Measurements from ENCODE around the gene SDR9C7. TPM values are rescaled to one million over a fixed set of nuclear protein-coding genes. Genes with fewer than 3 reads are reported as not detected.

The SDR9C7 gene
- total RNA-seq, 2 donors from 2014 or later = not detected

DNA sequence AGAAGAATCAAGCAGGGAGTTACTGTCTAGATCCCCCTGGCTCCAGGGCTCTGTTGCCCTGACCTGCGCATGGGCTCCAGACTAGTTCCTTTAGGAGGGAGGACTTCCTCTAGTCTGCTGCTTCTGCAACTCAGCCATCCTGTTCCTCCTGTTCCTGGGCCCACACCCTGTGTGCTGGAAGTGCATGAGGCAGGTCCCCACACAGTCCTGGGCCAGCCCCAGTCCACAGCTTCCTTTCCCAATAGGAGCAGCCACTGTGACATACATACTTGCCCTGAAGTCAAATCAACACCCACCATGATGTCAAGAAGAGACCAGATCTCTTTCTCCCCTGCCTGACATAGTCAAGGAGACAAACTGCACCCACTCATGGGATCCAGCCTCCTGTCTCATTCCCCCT lies 1.3 kb downstream of the SDR9C7 start:
- no peak for DNase-seq
- H3K4me1 ChIP-seq = no peaks in the 10 kb centered on the region
- no peaks in the 10 kb centered on the region for H3K27me3 ChIP-seq
- H3K9me3 ChIP-seq = no peaks in the 10 kb centered on the region
- H3K36me3 ChIP-seq = no peaks in the 10 kb centered on the region
- intact Hi-C loops (cut with DNase I) = no loop called here
- TF ChIP-seq, protein P1, sequence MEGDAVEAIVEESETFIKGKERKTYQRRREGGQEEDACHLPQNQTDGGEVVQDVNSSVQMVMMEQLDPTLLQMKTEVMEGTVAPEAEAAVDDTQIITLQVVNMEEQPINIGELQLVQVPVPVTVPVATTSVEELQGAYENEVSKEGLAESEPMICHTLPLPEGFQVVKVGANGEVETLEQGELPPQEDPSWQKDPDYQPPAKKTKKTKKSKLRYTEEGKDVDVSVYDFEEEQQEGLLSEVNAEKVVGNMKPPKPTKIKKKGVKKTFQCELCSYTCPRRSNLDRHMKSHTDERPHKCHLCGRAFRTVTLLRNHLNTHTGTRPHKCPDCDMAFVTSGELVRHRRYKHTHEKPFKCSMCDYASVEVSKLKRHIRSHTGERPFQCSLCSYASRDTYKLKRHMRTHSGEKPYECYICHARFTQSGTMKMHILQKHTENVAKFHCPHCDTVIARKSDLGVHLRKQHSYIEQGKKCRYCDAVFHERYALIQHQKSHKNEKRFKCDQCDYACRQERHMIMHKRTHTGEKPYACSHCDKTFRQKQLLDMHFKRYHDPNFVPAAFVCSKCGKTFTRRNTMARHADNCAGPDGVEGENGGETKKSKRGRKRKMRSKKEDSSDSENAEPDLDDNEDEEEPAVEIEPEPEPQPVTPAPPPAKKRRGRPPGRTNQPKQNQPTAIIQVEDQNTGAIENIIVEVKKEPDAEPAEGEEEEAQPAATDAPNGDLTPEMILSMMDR (IDR thresholded peaks at IDR 0.05) = no peak
- no peak overlapping the region for H3K9ac ChIP-seq (ENCODE audit: low read depth in 2 of 2, low read length in 2 of 2)
- H3K4me3 ChIP-seq = no peak overlapping the region
- H3K27ac ChIP-seq = no peak overlapping the region

DNA sequence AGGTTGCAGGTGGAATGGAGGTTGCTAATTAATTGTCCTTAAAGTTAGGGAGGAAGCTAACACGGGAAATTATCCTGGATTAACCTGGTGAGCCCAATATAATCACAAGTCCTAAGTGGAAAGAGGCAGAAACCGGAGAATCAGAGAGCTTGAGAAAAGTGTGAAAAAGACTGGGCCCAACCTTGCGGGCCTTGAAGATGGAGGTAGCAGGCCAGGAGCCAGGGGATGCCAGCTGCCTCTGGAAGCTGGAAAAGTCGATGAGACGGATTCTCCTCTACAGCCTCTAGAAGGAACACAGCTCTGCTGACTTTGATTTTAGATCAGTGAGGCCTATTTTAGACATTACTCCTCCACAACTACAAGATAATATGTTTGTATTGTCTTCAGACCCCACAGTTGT lies 2.1 kb downstream of the SDR9C7 start:
- no peaks in the 10 kb centered on the region for H3K27me3 ChIP-seq
- no peaks in the 10 kb centered on the region for H3K4me1 ChIP-seq
- no peaks in the 10 kb centered on the region for H3K36me3 ChIP-seq
- no peak overlapping the region for H3K4me3 ChIP-seq
- H3K27ac ChIP-seq = no peak overlapping the region
- TF ChIP-seq, protein P1 (IDR thresholded peaks at IDR 0.05) = no peak
- intact Hi-C loops (cut with DNase I) = no loop called here
- no peaks in the 10 kb centered on the region for H3K9me3 ChIP-seq
- H3K9ac ChIP-seq (ENCODE audit: low read depth in 2 of 2, low read length in 2 of 2) = no peak overlapping the region
- DNase-seq = no peak

DNA sequence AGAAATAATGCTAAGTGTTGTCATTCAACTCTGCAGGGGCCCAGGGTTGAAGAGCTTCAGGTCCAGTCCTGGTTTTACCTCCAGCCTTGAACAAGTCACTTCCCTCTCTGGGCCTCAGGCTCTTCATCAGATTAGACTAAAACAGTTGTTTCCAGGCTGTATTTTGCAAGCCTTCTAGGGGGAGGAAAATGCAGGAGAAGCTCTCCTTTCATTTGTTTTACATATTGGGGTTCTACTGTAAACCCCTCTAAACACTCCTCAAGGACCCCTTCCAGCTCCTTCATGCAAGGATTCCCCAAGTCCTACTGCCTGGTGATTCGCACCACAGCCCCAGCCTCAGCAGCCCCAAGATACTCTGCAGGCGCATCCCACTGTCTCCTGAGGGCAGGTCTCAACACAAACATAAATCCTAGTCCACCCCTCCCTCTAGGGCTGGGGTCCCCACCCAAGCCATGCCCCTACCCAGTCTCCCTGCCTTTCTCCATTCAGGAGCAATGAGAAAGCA lies 2.7 kb downstream of the SDR9C7 start:
- Histone ChIP-seq H3K27ac (no peak overlapping the region), H3K9me3 (no peaks in the 10 kb centered on the region), H3K4me3 (no peak overlapping the region), H3K4me1 (no peaks in the 10 kb centered on the region), H3K27me3 (no peaks in the 10 kb centered on the region), H3K9ac (ENCODE audit: low read depth in 2 of 2, low read length in 2 of 2) (no peak overlapping the region), H3K36me3 (no peaks in the 10 kb centered on the region)
- intact Hi-C loops (cut with DNase I) = no loop called here
- TF ChIP-seq, protein P1 (IDR thresholded peaks at IDR 0.05) = no peak
- DNase-seq = peak; percentile 45

DNA sequence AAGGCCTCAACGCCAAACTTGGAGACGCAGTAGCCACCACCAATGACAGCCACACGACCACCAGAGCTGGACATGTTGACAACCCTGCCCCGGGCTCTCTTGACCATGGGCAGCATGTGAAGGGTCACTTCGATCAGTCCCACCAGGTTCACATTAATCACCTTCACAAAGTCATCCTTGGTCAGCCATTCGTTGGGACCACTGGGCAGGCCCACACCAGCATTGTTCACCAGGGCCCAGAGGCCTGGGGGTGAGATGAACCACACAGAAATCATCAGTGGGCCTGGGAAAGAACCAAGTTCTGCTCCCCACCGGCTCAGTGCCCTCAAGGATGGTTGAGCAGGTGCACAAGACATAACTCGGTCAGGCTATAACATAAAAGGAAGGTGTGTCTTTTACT lies 4.0 kb downstream of the SDR9C7 start:
- H3K4me3 ChIP-seq = no peak overlapping the region
- no peak for DNase-seq
- TF ChIP-seq, protein P1 (IDR thresholded peaks at IDR 0.05) = no peak
- no peak overlapping the region for H3K9ac ChIP-seq (ENCODE audit: low read depth in 2 of 2, low read length in 2 of 2)
- intact Hi-C loops (cut with DNase I) = no loop called here
- no peaks in the 10 kb centered on the region for H3K9me3 ChIP-seq
- no peaks in the 10 kb centered on the region for H3K36me3 ChIP-seq
- H3K4me1 ChIP-seq = no peaks in the 10 kb centered on the region
- no peaks in the 10 kb centered on the region for H3K27me3 ChIP-seq
- no peak overlapping the region for H3K27ac ChIP-seq

DNA sequence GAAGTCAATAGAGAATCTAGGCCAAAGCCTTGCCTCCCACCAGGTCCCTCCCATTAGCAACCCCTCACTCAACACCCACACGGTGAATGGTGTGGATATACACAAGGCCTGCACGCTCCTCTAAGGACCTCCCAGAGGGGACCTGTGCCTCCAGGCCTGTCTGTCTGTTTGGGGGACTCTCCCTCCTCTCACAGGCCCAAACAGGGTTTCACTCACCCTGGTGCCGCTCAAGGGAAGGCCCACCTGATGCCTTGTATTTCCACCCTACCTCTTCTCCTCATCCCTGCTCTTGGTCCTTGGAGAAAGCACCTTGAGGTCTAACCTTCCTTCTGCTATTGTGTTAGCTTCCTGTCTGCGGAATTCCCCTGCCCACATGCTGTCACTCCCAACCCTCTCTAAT lies 4.4 kb downstream of the SDR9C7 start:
- TF ChIP-seq, protein P1 (IDR thresholded peaks at IDR 0.05) = no peak
- no peak overlapping the region for H3K4me3 ChIP-seq
- no peak overlapping the region for H3K9ac ChIP-seq (ENCODE audit: low read depth in 2 of 2, low read length in 2 of 2)
- H3K27me3 ChIP-seq = no peaks in the 10 kb centered on the region
- no peak overlapping the region for H3K27ac ChIP-seq
- no peak for DNase-seq
- intact Hi-C loops (cut with DNase I) = no loop called here
- no peaks in the 10 kb centered on the region for H3K36me3 ChIP-seq
- H3K9me3 ChIP-seq = no peaks in the 10 kb centered on the region
- no peaks in the 10 kb centered on the region for H3K4me1 ChIP-seq
